Neural cell (in vitro differentiated cells): ENCODE results near the gene DLEU7.

Source experiments
- POLR2AphosphoS5 ChIP-seq: IDR thresholded peaks from 2 replicates; pipeline ENCODE4 v1.6.1; 2012
- TF ChIP-seq, protein P1 (sequence below): IDR thresholded peaks from 2 replicates; pipeline ENCODE4 v1.6.1; 2012; ENCODE audit warnings: borderline replicate concordance

DNA sequence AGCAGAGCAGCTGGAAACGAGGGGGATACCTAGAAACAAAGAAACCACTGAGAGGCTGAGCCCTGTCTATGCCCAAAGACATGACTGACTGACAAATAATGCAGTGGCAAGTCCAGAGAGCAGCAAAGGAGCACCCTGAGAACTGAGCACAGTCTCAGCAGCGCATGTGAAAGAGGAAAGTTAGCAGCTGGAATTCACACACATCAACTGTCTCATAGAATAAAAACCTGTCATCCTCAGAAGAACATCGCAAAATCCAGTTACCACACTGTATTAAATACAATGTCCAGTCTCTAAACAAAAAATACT is 24.1 kb upstream of the DLEU7 start:
- TF ChIP-seq POLR2AphosphoS5 = no peak
- TF ChIP-seq, protein P1, sequence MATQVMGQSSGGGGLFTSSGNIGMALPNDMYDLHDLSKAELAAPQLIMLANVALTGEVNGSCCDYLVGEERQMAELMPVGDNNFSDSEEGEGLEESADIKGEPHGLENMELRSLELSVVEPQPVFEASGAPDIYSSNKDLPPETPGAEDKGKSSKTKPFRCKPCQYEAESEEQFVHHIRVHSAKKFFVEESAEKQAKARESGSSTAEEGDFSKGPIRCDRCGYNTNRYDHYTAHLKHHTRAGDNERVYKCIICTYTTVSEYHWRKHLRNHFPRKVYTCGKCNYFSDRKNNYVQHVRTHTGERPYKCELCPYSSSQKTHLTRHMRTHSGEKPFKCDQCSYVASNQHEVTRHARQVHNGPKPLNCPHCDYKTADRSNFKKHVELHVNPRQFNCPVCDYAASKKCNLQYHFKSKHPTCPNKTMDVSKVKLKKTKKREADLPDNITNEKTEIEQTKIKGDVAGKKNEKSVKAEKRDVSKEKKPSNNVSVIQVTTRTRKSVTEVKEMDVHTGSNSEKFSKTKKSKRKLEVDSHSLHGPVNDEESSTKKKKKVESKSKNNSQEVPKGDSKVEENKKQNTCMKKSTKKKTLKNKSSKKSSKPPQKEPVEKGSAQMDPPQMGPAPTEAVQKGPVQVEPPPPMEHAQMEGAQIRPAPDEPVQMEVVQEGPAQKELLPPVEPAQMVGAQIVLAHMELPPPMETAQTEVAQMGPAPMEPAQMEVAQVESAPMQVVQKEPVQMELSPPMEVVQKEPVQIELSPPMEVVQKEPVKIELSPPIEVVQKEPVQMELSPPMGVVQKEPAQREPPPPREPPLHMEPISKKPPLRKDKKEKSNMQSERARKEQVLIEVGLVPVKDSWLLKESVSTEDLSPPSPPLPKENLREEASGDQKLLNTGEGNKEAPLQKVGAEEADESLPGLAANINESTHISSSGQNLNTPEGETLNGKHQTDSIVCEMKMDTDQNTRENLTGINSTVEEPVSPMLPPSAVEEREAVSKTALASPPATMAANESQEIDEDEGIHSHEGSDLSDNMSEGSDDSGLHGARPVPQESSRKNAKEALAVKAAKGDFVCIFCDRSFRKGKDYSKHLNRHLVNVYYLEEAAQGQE = no peak
